Psoas muscle (tissue), 8 donors: ENCODE data around the gene RNF175. TPM values are rescaled to one million over a fixed set of nuclear protein-coding genes. Genes with fewer than 3 reads are reported as not detected.

Experiments used
- ATAC-seq, 4 donors: fragments of 200-7000 bp; cut with Tn5 transposase; one replicate each; pipeline ENCODE4 v1.9.1; 2020; ENCODE audit warnings: moderate library complexity in 3 of 4, mild to moderate bottlenecking in 2 of 4
- DNase-seq, 2 donors: peaks; one replicate each; pipeline ENCODE4 v3.0.0-alpha.2; 2020
- H3K27ac ChIP-seq: fragments of 200-600 bp; one replicate; pipeline ENCODE4 v1.8.0; 2022
- H3K27me3 ChIP-seq, 3 donors: fragments of 200-600 bp in 1 of 3; one replicate each; pipeline versions ENCODE4 v1.6.1 to v1.8.0; 2013 to 2022; ENCODE audit warnings: low read length in 2 of 3, mild to moderate bottlenecking in 2 of 3, moderate library complexity in 1 of 3; ENCODE audit not compliant: insufficient read depth in 3 of 3
- H3K36me3 ChIP-seq, 2 donors: fragments of 200-600 bp in 1 of 2; one replicate each; pipeline versions ENCODE4 v1.6.1 to v1.8.0; 2013 to 2022; ENCODE audit warnings: low read depth in 1 of 2, mild to moderate bottlenecking in 1 of 2, moderate library complexity in 1 of 2; ENCODE audit not compliant: insufficient read depth in 1 of 2
- H3K4me1 ChIP-seq: fragments of 200-600 bp; one replicate; pipeline ENCODE4 v1.8.0; 2022
- H3K4me3 ChIP-seq: fragments of 200-600 bp; one replicate; pipeline ENCODE4 v1.8.0; 2022; ENCODE audit warnings: mild to moderate bottlenecking
- H3K9me3 ChIP-seq: fragments of 200-600 bp; one replicate; pipeline ENCODE4 v1.8.0; 2022
- CTCF ChIP-seq: fragments of 200-600 bp; IDR thresholded peaks from one replicate; pipeline ENCODE4 v1.8.0; 2022; ENCODE audit warnings: antibody characterized with exemption
- WGBS, 3 donors: extraction: QIAGEN DNeasy Blood & Tissue Kit; methylation state at CpG; one replicate each; pipeline versions ENCODE4 v1.1.6 to v1.1.7; 2013; 5-methylcytosine and 5-hydroxymethylcytosine counted together
- intact Hi-C, 2 donors: fragments of 100-400 bp; cut with DNase I; formaldehyde crosslinking; loops; one replicate each; pipeline versions ENCODE4 v1.11.0 to v1.14.2; 2022
- polyA plus RNA-seq, 3 donors: library from polyadenylated mRNA; stranded (reverse); fragments of 200-250 nt; gene quantifications; one replicate each; pipeline ENCODE4 v1.2.3, GENCODE V29; 2013
- total RNA-seq, 4 donors: library from RNA; stranded (reverse); fragmentation: NEBNext Ultra II Directional in 2 of 4; extraction: Animal tissue kit (Norgen Biotek cat#: 25700) in 2 of 4; gene quantifications; one replicate each; pipeline versions ENCODE4 v1.2.1 to v1.2.4, GENCODE V29; 2021 to 2023
- donor health status: healthy with polysubstance abuse.
- donor health status: DM: no; HTN: no; CAD: no; lungs with moderate emphysema.
- donor health status: Bipolar disorder and iron deficiency.
- donor health status: healthy.
- donor health status: DM: yes; HTN: yes; CAD: no.
- donor health status: DM: no; HTN: no; CAD: no.
- donor health status: DM: no; HTN: no; CAD: no.
- donor health status: DM: yes; HTN: yes; CAD: no.

The RNF175 gene
- total and polyA plus RNA-seq, 7 donors: 0.05 to 0.07 TPM; not detected in 5

- TF ChIP-seq CTCF: no peak
- no peak overlapping the region for H3K4me3 ChIP-seq
- intact Hi-C loops: no loop called here
- no peak overlapping the region for H3K27ac ChIP-seq
- peaks cover 0 to 5% (median 0%) of the 10 kb centered on the region in 3 donors for H3K27me3 ChIP-seq
- 92 to 94% (median 94%) methylated on average over 6 of the region's 6 CpGs for WGBS, 3 donors
- no peak for ATAC-seq
- no peaks in the 10 kb centered on the region for H3K36me3 ChIP-seq
- no peaks in the 10 kb centered on the region for H3K4me1 ChIP-seq
- no peak for DNase-seq
- H3K9me3 ChIP-seq: no peaks in the 10 kb centered on the region
These were observed 6.9 kb upstream of the RNF175 start for GRCh38 chr4:153766758-153767157.

- peaks cover 0 to 5% (median 0%) of the 10 kb centered on the region in 3 donors for H3K27me3 ChIP-seq
- H3K9me3 ChIP-seq: no peaks in the 10 kb centered on the region
- no peak for DNase-seq
- no peaks in the 10 kb centered on the region for H3K36me3 ChIP-seq
- no peak overlapping the region for H3K4me3 ChIP-seq
- no peak for TF ChIP-seq CTCF
- no peaks in the 10 kb centered on the region for H3K4me1 ChIP-seq
- H3K27ac ChIP-seq: no peak overlapping the region
- WGBS, 3 donors: 80 to 87% (median 83%) methylated on average over 8 of the region's 8 CpGs
- intact Hi-C loops: no loop called here
- ATAC-seq: no peak
These were observed 6.1 kb upstream of the RNF175 start for GRCh38 chr4:153765894-153766293.

GRCh38 chr4:153764601-153765368 lies 5.0 kb upstream of the RNF175 start:
- 30 to 37% (median 35%) methylated on average over 5 of the region's 5 CpGs for WGBS, 3 donors
- no peak overlapping the region for H3K27ac ChIP-seq

GRCh38 chr4:153763404-153763803 lies 3.6 kb upstream of the RNF175 start:
- intact Hi-C loops: no loop called here
- no peak for ATAC-seq
- 97 to 100% (median 100%) methylated on average over 1 of the region's 1 CpG for WGBS, 3 donors
- DNase-seq: no peak
- no peak for TF ChIP-seq CTCF
- no peaks in the 10 kb centered on the region for H3K36me3 ChIP-seq
- H3K9me3 ChIP-seq: no peaks in the 10 kb centered on the region
- H3K27me3 ChIP-seq: peaks cover 0 to 27% (median 9%) of the 10 kb centered on the region in 3 donors
- no peak overlapping the region for H3K27ac ChIP-seq
- H3K4me3 ChIP-seq: no peak overlapping the region
- no peaks in the 10 kb centered on the region for H3K4me1 ChIP-seq

More at GRCh38 chr4:153764601-153765368, 5.0 kb upstream of the RNF175 start:
- H3K4me3 ChIP-seq: no peak overlapping the region
- peaks cover 0 to 13% (median 0%) of the 10 kb centered on the region in 3 donors for H3K27me3 ChIP-seq
- intact Hi-C loops: no loop called here
- no peak for TF ChIP-seq CTCF
- no peaks in the 10 kb centered on the region for H3K4me1 ChIP-seq
- no peaks in the 10 kb centered on the region for H3K36me3 ChIP-seq
- H3K9me3 ChIP-seq: no peaks in the 10 kb centered on the region
- DNase-seq (no peak), ATAC-seq (no peak)
